Hepatocyte (in vitro differentiated cells): ENCODE data around the gene XPR1. TPM values are rescaled to one million over a fixed set of nuclear protein-coding genes. Genes with fewer than 3 reads are reported as not detected.

Source experiments
- DNase-seq: peaks from one replicate; pipeline ENCODE4 v3.0.0-alpha.2; 2016; ENCODE audit warnings: low spot score
- H2AFZ ChIP-seq: fragments of 200-600 bp; sonication (generic); 2 replicates; pipeline ENCODE4 v1.6.0; 2016; ENCODE audit warnings: antibody characterized with exemption, mild to moderate bottlenecking
- H3K27ac ChIP-seq: fragments of 200-600 bp; sonication (generic); 2 replicates; pipeline ENCODE4 v1.5.1; 2016; ENCODE audit warnings: mild to moderate bottlenecking
- H3K27me3 ChIP-seq: fragments of 200-600 bp; sonication (generic); 2 replicates; pipeline ENCODE4 v1.6.1; 2016
- H3K36me3 ChIP-seq: fragments of 200-600 bp; sonication (generic); replicated peaks from 2 replicates; pipeline ENCODE4 v1.5.1; 2016; ENCODE audit warnings: low read depth; ENCODE audit not compliant: insufficient read depth
- H3K4me1 ChIP-seq: fragments of 200-600 bp; sonication (generic); 2 replicates; pipeline ENCODE4 v1.5.1; 2016; ENCODE audit warnings: mild to moderate bottlenecking, moderate library complexity; ENCODE audit not compliant: insufficient read depth
- H3K4me2 ChIP-seq: fragments of 200-600 bp; sonication (generic); 2 replicates; pipeline ENCODE4 v1.6.0; 2016
- H3K4me3 ChIP-seq: fragments of 200-600 bp; sonication (generic); 2 replicates; pipeline ENCODE4 v1.5.1; 2016; ENCODE audit warnings: mild to moderate bottlenecking
- H3K79me2 ChIP-seq: fragments of 200-600 bp; sonication (generic); 2 replicates; pipeline ENCODE4 v1.6.0; 2017; ENCODE audit warnings: mild to moderate bottlenecking
- H3K9me2 ChIP-seq: fragments of 200-600 bp; sonication (generic); replicated peaks from 2 replicates; pipeline ENCODE4 v1.6.0; 2017; ENCODE audit warnings: mild to moderate bottlenecking; ENCODE audit not compliant: insufficient read depth
- H3K9me3 ChIP-seq: fragments of 200-600 bp; sonication (generic); 2 replicates; pipeline ENCODE4 v1.5.1; 2016; ENCODE audit warnings: low read depth, mild to moderate bottlenecking
- H4K20me1 ChIP-seq: fragments of 200-600 bp; sonication (generic); 2 replicates; pipeline ENCODE4 v1.6.0; 2016; ENCODE audit warnings: mild to moderate bottlenecking; ENCODE audit not compliant: insufficient read depth, poor library complexity, severe bottlenecking
- EZH2 ChIP-seq: fragments of 200-600 bp; sonication (generic); IDR thresholded peaks from 2 replicates; pipeline ENCODE4 v1.6.1; 2016; ENCODE audit warnings: antibody characterized with exemption, mild to moderate bottlenecking, borderline replicate concordance
- EZH2phosphoT487 ChIP-seq: fragments of 200-600 bp; sonication (generic); IDR thresholded peaks from one replicate; pipeline ENCODE4 v1.6.1; 2018; ENCODE audit warnings: antibody characterized with exemption, mild to moderate bottlenecking, low read depth, moderate library complexity; ENCODE audit not compliant: unreplicated experiment, severe bottlenecking
- WGBS: methylation state at CpG from one replicate; pipeline ENCODE4 v1.1.6; 2016; ENCODE audit warnings: low lambda C conversion rate; ENCODE audit errors: missing lambda C conversion rate; 5-methylcytosine and 5-hydroxymethylcytosine counted together
- polyA plus RNA-seq: library from polyadenylated mRNA; unstranded; fragments of >200 nt; fragmentation: Nextera tagmentation; extraction: Ambion mirVana; gene quantifications from 2 replicates; pipeline ENCODE4 v1.2.1, GENCODE V29; 2016
- total RNA-seq: library from RNA; depleted of rRNA; stranded (reverse); fragments of >200 nt; gene quantifications from 2 replicates; pipeline ENCODE4 v1.2.3, GENCODE V29; 2014
- TF ChIP-seq, protein P1 (sequence below): fragments of 200-600 bp; sonication (generic); IDR thresholded peaks from 2 replicates; pipeline ENCODE4 v1.5.1; 2016; ENCODE audit warnings: antibody characterized with exemption, mild to moderate bottlenecking; ENCODE audit not compliant: poor library complexity

XPR1 gene
- total and polyA plus RNA-seq, 2 experiments from 2014 or later = 18.2 to 41.5 TPM

DNA sequence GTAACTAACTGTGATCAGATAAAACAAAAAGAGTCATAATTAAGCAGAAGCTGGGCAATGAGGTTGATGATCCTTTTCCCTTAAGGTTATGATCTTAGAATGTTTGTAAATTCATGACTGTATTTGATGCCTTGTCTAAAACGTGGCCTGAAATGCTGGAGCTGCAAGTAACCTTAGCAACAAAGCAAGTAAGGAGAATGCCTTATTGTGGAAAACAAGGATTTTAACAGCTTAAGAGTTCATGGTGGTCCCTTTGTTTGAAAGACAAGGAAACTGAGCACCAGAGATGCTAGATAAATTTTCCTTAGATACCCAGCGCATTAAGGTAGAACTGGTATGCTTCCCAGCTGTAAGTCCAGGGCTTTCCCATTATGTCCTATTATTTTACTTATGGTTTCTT, 25.7 kb upstream of the XPR1 start:
- H3K79me2 ChIP-seq = no peaks in the 10 kb centered on the region
- no peak for DNase-seq
- 66% methylated on average over 2 of the region's 2 CpGs for WGBS
- H3K4me1 ChIP-seq = no peaks in the 10 kb centered on the region
- no peak overlapping the region for H2AFZ ChIP-seq
- H4K20me1 ChIP-seq = no peaks in the 10 kb centered on the region
- no peaks in the 10 kb centered on the region for H3K9me3 ChIP-seq
- H3K36me3 ChIP-seq = no peaks in the 10 kb centered on the region
- H3K27me3 ChIP-seq = no peaks in the 10 kb centered on the region
- no peak for TF ChIP-seq EZH2
- no peak for TF ChIP-seq EZH2phosphoT487
- TF ChIP-seq, protein P1, sequence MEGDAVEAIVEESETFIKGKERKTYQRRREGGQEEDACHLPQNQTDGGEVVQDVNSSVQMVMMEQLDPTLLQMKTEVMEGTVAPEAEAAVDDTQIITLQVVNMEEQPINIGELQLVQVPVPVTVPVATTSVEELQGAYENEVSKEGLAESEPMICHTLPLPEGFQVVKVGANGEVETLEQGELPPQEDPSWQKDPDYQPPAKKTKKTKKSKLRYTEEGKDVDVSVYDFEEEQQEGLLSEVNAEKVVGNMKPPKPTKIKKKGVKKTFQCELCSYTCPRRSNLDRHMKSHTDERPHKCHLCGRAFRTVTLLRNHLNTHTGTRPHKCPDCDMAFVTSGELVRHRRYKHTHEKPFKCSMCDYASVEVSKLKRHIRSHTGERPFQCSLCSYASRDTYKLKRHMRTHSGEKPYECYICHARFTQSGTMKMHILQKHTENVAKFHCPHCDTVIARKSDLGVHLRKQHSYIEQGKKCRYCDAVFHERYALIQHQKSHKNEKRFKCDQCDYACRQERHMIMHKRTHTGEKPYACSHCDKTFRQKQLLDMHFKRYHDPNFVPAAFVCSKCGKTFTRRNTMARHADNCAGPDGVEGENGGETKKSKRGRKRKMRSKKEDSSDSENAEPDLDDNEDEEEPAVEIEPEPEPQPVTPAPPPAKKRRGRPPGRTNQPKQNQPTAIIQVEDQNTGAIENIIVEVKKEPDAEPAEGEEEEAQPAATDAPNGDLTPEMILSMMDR = no peak
- no peaks in the 10 kb centered on the region for H3K9me2 ChIP-seq
- no peak overlapping the region for H3K4me2 ChIP-seq
- no peak overlapping the region for H3K4me3 ChIP-seq
- H3K27ac ChIP-seq = no peak overlapping the region

DNA sequence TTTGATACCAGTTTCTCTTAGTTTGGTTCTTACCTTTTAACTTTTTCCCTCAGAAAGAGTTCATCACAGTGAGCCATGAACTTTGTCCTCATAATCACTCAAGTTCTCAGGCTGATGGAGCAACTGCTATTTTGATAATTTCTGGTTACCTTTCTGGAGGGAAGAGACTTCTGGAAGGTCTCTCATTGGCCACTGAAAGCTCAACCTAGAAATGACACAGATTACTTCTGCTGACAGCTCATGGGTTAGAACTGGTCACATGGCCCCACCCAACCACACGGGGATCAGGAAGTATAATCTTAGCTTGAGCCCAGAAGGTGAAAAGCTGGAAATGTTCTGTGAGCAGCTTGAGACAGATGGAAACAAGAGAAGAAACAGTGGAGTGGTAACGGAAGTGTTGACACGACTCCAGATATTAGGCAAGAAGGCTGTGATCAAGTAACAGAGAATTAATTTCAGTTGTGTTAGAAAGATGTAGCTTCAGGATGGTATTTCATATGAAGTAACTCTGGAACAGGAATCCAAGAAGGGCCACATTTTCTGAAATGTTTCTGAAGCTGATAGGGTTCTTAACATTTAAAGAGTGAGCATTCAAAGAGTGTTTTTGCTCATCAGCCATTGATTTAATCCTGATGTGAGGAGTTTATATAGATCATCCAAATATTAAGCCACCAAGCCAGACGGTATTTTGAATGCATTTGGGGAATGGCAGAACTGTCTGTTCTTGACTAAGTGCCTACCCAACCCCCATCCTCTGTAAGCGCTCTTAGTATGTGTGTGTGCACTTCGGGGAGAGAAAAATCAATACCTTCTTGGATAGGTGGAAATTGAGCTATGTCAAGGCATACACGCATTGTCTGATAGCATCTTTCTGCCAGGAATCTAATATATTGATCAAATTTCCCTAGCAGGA, 21.9 kb upstream of the XPR1 start:
- TF ChIP-seq EZH2phosphoT487 = no peak
- no peak for TF ChIP-seq EZH2
- TF ChIP-seq, protein P1 = no peak
- Histone ChIP-seq H4K20me1 (no peaks in the 10 kb centered on the region), H3K4me2 (no peak overlapping the region), H3K9me2 (no peaks in the 10 kb centered on the region), H3K79me2 (no peaks in the 10 kb centered on the region), H3K4me3 (no peak overlapping the region), H3K27ac (peak overlapping the region; percentile 24), H3K4me1 (no peaks in the 10 kb centered on the region), H3K9me3 (no peaks in the 10 kb centered on the region), H3K27me3 (no peaks in the 10 kb centered on the region), H3K36me3 (no peaks in the 10 kb centered on the region), H2AFZ (no peak overlapping the region)
- WGBS = 75% methylated on average over 7 of the region's 7 CpGs
- DNase-seq = peak; percentile 33

DNA sequence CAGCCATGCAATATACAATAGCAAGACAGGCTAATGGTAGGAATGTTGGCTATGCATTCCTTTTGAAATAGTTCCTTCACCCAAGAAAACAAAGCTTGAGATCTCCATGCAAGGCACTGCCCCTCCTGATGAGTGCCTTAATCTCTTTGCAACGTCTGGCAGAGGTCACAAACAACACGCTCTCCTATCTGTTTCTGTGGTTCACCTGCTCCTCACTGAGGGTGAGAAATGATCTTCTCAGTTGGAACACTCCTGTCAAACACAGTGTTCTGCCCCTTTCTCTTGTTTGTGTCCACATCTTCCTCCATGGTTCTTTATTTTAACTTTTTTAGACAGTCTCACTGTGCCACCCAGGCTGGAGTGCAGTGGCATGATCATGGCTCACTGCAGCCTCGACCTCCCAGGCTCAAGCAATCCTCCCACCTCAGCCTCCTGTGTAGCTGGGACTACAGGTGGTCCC, 21.2 kb upstream of the XPR1 start:
- no peaks in the 10 kb centered on the region for H3K9me2 ChIP-seq
- H3K27me3 ChIP-seq = no peaks in the 10 kb centered on the region
- no peaks in the 10 kb centered on the region for H4K20me1 ChIP-seq
- no peaks in the 10 kb centered on the region for H3K36me3 ChIP-seq
- WGBS = 66% methylated on average over 3 of the region's 3 CpGs
- H3K4me1 ChIP-seq = no peaks in the 10 kb centered on the region
- TF ChIP-seq, protein P1 = no peak
- TF ChIP-seq EZH2 (no peak), EZH2phosphoT487 (no peak)
- H3K4me2 ChIP-seq = no peak overlapping the region
- DNase-seq = no peak
- H3K79me2 ChIP-seq = no peaks in the 10 kb centered on the region
- peak overlapping the region; percentile 13 for H3K27ac ChIP-seq
- no peak overlapping the region for H2AFZ ChIP-seq
- H3K4me3 ChIP-seq = no peak overlapping the region
- no peaks in the 10 kb centered on the region for H3K9me3 ChIP-seq
